Left hindlimb (tissue), 1 donor: ENCODE results near the gene PSMC4.
"Not testable (repeated sequence)": the region's sequence is repeated elsewhere in the genome, so short reads cannot be mapped to it uniquely, and the experiment has no call there.

Source experiments
- DNase-seq: peaks from one replicate; pipeline ENCODE4 v3.0.0-alpha.2; 2018

The PSMC4 gene

DNA sequence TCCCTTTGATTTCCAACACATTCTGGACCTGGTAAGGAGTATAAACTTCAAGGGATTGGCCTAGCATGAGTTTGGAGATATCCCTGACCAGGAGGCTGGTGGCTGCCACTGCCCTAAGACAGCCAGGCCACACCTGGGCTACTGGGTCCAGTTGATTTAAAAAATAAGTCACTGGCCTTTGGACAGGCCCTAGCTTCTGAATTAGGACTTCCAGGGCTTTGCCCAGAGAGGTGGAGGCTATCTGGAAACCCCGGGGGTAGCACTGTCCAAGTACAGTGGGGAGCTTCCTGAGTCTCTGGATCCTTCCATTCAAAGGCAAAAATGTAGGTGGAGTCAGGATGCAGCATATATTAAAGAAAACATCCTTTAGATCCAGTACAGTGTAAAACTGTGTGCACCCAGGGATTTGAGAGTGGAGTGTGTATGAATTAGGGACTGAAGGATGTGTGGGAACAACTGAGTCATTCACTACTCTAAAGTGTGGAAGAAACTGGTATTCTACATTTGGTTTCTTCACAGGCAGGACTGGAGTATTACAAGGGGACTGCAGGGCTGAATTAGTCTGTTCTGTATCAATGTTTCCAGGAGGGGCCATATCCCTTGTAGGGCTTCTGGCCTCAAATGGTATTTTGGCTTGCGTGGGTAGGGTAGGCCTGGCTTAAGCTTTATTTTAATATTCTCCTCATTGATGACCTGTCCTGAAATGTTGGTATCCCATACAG is 21.8 kb upstream of the PSMC4 start:
- DNase-seq, result no peak

DNA sequence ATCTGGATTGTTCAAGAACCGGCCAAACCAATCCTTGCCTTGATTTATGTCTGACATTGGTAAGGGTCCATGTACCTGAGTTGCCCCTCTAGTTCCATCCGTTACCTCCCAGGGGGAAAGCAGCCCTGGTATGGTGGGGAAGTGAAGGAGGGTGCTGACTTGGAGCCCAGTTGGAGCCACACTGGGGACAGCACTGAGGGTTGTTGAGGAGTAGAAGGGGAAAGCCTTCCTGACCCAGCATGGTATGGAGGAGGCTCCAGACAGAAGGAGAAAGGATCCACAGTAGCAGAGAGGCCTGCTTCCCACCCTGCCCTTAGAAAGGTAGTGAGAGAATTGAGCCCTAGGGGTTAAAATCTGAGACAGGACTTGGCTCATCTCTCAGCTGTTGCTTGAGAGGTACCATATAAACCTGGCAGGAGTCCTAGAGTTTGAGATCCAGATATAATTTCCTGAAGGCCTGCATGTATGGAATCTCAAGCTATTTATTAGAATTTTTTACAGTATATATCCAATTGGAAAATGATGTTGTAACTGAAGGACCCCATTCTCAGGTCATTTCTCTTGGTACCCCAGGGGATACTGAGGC is 19.8 kb upstream of the PSMC4 start:
- DNase-seq, result no peak

DNA sequence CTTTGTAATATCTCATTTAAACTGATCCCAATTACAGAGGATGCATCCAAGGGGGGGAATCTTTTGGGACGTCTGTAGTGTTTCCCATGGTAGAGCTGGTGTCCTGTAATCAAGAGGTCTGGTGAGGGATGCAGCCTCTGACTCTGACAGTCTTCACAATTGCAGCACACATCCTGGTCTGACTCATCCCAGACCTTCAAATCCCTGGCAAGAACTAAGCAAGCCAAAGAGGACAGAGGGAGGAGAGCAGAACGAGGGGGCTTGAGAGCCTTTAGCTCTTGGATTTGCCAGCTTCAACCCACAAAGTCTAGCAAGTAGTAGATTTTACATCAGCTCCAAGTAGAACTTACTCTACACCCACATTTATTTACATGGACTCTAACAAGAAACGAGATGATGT is 19.3 kb upstream of the PSMC4 start:
- no peak for DNase-seq

DNA sequence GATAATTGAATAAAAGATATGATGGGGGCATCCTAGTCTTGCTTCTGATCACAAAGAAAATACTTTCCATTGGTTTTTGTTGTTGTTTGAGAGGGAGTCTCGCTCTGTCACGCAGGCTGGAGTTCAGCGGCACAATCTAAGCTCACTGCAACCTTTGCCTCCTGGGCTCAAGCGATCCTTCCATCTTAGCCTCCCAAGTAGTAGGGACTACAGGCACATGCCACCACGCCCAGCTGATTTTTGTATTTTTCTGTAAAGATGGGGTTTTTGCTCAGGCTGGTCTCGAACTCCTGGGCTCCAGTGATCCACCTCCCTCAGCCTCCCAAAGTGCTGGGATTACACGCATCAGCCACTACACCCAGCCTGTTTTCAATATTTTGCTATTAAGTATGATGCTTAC is 17.1 kb upstream of the PSMC4 start:
- no peak for DNase-seq

DNA sequence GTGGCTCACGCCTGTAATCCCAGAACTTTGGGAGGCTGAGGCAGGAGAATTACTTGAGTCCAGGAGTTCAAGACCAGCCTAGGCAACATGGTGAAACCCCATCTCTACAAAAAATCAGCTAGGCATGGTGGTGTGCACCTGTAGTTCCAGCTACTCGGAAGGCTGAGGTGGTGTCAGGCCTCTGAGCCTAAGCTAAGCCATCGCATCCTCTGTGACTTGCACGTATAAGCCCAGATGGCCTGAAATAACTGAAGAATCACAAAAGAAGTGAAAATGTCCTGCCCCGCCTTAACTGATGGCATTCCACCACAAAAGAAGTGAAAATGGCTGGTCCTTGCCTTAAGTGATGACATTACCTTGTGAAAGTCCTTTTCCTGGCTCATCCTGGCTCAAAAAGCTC is 13.1 kb upstream of the PSMC4 start:
- DNase-seq, result not testable (repeated sequence)

DNA sequence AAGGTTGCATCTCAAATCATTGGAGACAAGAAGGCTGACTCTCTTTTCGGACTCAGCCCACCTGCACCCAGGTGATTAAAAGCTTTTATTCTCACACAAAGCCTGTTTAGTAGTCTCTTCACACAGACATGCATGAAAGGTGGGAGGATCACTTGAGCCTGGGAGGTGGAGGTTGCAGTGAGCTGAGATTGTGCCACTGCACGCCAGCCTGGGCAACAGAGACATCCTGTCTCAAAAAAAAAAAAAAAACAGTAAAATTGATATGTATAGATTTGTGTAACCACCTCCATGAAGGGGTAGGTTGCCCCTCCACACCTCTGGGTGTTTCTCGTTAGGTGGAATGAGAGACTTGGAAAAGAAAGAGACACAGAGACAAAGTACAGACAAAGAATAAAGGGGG is 12.0 kb upstream of the PSMC4 start:
- not testable (repeated sequence) for DNase-seq

DNA sequence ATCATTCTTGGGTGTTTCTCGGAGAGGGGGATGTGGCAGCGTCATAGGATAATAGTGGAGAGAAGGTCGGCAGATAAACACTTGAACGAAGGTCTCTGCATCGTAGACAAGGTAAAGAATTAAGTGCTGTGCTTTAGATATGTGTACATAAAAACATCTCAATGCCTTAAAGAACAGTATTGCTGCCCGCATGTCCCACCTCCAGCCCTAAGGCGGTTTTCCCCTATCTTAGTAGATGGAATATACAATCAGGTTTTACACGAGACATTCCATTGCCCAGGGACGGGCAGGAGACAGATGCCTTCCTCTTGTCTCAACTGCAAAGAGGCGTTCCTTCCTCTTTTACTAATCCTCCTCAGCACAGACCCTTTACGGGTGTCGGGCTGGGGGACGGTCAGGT is 11.6 kb upstream of the PSMC4 start:
- not testable (repeated sequence) for DNase-seq

DNA sequence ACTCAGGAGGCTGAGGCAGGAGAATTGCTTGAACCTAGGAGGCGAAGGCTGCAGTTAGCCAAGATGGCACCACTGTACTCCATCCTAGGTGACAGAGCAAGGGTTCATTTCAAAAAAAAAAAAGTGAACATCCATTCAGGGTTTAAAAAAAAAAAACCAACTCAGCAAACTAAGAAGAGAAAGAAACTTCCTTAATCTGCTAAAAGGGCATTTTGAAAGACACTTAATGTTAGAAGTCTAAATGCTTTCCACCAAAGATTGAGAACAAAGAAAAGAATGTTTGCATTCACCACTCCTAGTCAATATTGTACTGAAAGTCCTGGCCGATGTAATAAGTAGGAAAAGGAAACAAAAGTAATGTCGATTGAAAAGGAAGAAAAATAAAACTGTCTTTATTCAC is 7.1 kb upstream of the PSMC4 start:
- no peak for DNase-seq

DNA sequence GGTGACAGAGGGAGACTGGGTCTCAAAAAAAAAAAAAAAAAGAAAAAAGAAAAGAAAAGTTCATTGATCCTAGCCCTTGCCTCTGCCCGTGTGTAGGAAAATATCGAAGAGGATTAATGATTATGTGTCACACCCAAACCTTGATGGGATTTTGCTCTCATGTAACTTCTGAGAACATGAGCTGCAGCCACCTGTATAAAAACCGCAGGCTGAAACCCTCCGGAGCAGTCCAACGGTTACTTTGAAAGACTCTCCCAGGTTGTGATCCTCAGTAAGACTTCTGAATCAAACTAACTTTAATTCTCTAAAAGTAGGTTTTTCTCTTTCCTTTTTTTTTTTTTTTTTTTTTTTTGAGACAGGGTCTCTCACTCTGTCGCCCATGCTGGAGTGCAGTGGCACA is 4.3 kb upstream of the PSMC4 start:
- DNase-seq, result no peak

DNA sequence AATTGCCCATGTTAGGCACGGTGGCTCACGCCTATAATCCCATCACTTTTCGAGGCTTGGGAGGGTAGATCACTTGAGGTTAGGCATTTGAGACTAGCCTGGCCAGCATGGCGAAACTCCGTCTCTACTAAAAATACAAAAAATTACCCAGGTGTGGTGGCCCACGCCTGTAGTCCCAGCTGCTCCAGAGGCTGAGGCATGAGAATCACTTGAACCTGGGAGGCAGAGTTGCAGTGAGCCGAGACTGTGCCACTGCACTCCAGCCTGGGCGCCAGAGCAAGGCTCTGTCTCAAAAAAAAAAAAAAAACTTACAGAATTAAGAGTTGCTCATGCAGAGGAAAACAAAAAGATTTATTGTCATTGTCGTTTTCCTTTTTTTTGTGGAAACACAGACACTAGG is 3.4 kb upstream of the PSMC4 start:
- DNase-seq, result no peak

DNA sequence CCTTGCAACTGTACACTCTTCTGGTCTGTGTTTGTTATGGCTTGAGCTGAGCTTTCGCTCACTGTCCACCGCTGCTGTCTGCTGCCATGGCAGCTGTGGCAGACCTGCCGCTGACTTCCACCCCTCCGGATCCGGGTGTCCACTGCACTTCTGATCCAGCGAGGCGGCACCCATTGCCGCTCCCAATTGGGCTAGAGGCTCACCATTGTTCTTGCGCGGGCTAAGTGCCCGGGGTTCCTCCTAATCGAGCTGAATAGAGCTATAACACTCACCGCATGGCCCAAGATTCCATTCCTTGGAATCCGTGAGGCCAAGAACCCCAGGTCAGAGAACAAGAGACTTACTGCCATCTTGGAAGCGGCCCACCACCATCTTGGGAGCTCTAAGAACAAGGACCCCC is 2.2 kb upstream of the PSMC4 start:
- no peak for DNase-seq

DNA sequence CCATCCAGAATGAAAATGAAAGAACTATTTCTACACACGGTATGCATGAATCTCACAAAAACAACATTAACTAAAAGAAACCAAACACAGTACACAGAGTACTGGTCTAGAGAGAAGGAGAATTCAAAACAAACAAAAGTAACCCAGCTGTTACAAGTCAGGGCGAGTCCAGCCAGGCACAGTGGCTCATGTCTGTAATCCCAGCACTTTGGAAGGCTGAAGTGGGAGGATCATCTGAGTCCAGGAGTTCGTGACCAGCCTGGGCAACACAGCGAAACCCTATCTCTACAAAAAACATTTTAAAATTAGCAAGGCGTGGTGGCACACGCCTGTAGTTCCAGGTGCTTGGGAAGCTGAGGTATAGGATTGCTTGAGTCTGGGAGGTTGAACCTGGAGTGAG is 1.7 kb upstream of the PSMC4 start:
- DNase-seq, result no peak

DNA sequence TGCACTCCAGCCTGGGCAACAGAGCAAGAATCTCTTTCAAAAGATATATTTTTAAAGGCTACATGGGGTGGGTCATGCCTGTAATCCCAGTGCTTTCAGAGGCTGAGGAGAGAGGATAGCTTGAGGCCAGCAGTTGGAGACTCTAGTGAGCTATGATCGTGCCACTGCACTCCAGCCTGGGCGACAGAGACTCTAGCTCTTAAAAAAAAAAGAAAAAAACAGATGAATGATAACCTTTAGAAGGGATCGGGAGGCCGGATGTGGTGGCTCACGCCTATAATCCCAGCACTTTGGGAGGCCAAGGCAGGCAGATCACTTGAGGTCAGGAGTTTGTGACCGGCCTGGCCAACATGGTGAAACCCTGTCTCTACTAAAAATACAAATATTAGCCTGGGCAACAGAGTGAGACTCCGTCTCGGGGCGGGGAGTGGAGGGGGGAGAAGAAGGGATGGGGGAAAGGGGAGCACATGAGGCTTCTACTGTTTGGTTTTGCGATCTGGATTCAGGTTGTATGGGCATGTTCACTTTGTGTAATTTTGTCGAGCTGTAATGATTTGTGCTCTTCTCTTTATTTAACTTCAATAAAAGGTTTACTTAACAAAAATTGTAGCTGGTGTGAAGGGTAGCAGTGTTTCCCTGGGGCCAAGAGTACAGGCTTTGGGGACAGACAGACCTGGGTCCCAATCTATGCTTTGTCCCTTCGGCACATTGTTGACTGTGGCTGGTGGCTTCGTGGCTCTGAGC is 1.1 kb upstream of the PSMC4 start:
- DNase-seq, result no peak

DNA sequence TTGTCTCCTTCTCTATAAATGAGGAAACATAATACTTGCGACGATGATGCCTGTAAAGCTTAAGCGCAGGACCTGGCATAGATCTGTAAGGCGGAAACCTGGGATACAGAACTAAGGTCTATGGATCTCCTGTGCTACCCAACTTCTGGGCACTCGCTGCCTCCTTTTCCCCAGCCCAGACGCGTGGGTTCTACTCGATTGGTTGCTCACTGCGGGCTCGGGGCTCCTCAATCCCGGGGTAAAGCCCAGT is 615 bp upstream of the PSMC4 start:
- DNase-seq, result no peak

DNA sequence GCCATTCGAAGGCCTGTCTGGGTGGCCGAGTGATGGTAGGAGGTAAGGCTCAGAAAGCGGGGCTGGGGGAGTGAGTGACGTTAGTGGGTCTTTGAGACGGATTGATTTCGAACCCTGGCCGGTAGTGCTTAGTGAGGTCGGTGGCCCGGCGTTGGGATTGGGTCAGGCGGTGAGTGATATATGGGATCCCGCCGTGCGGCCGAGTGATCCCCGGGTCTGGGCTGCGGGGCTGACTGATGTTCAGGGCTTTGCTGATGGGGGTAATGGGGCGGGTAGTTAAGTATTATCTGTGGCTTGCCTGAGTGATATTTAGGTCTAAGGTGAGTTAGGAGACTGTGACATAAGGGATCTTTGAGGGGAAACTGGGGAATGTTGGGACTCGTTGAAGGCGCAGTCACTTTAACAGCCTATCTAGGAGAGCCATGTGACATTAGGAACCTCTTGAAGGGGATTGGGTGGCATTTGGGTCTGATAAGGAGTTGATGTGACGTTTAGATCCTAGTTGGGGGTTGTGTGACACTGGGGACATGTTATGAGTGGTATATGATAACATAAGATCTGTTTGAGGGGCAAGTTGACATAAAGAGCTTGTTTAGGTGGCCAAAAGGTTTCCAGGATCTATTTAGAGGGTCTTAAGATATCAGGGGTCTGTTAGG is 543 bp downstream of the PSMC4 start:
- DNase-seq, result no peak

DNA sequence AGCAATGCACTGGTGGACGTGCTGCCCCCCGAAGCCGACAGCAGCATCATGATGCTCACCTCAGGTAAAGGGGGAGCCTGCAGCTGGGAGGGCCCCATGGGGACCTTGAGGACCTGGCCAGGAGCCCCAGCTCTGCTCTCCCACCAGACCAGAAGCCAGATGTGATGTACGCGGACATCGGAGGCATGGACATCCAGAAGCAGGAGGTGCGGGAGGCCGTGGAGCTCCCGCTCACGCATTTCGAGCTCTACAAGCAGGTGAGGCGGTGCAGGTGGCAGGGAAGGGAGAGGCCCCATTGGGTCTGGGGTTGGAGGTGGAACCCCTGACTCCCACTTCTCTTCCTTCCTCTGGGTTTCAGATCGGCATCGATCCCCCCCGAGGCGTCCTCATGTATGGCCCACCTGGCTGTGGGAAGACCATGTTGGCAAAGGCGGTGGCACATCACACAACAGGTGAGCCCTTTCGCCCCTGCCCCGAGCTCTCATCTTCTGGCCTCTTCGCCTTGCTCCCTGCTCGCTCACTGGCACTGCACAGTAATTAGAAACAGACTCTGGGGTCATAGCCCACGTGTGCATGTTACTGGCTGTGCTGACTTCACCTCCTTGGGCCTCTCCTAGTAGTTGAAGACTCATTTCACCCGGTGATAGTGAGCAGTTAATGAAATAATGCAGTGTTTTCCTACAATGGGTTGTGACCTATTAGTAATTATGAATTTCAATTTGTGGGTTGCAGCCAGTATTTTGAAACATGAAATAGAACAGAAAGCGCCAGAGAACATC is 3.6 kb downstream of the PSMC4 start:
- no peak for DNase-seq

DNA sequence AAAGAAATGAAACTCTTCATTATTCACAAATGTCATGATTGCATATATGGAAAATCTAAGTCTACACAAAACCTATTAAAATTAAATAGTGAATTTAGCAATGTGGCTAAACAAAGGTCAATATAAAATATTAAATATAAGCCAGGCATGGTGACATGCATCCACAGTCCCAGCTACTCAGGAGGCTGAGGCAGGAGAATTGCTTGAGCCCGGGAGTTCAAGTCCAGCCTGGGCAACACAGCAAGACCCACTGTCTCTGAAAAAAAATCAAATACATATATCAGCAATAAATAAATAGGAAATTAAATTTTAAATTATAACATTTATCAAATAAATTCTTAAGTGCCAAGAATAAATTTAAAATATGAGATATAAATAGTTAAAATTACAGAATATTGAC is 11.9 kb downstream of the PSMC4 start:
- DNase-seq, result no peak

DNA sequence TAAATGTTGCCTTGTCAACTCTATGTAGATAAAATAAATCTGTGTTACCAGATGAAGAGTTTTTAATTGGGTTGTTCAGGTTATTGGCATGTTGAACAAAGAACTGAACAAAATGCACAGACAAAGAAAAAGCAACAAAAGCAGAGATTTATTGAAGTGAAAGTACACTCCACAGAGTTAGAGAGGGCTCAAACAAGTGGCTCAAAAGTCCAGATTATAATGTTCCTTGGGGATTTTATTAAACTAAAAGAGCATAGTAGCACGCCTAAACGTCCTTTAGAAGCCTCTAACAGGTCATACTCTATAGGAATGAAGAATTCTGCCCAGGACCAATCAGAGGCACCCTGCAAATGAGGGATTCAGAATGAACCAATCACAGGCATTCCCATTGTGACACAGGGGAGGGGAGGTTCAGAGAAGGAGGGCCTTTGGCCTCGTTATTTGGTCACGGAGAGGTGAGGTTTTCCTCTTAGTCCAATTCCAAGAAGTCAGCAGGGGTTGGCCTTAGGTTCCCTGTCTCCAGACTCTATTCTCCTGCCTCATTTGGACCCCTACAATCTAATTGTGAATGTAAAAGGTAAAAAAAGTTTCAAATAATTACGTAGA is 12.8 kb downstream of the PSMC4 start:
- no peak for DNase-seq

DNA sequence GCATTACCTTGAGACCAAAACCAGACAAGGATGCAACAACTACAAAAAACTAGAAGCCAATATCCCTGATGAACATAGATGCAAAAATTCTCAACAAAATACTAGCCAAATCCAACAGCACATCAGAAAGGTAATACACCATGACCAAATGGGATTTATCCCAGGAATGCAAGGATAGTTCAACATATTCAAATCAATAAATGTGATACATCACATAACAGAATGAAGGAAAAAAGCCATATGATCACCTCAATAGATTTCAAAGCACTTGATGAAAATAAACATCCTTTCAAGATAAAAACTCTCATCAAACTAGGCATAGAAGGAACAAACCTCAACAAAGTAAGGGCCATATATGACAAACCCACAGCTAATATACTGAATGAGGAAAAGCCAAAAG is 15.7 kb downstream of the PSMC4 start:
- DNase-seq, result no peak

DNA sequence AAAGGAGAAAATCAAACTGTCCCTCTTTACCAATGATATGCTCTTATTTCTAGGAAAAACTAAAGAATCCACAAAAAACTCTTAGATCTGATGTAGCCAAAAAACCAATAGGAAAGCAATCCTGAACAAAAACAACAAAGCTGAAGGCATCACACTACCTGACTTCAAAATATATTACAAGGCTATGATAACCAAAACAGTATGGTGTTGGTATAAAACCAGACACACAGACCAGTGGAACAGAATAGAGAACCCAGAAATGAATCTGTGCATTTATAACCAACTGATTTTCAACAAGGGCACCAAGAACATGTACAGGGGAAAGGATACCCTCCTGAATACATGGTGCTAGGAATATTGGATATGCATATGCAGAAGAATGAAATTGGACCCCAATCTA is 16.2 kb downstream of the PSMC4 start:
- no peak for DNase-seq

DNA sequence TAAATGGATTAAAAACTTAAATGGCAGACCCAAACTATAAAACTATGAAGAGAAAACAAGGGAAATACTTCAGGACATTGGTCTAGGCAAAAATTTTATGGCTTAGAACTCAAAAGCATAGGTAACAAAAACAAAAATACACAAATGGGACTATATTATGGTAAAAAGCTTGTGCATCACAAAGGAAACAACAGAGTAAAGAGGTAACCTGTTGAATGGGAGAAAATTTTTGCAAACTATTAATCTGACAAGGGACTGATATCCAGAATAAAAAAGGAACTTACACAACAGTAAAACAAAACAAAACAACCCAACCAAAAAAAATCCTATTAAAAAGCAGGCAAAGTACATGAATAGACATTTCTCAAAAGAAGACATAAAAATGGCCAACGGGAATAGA is 16.6 kb downstream of the PSMC4 start:
- DNase-seq, result no peak

DNA sequence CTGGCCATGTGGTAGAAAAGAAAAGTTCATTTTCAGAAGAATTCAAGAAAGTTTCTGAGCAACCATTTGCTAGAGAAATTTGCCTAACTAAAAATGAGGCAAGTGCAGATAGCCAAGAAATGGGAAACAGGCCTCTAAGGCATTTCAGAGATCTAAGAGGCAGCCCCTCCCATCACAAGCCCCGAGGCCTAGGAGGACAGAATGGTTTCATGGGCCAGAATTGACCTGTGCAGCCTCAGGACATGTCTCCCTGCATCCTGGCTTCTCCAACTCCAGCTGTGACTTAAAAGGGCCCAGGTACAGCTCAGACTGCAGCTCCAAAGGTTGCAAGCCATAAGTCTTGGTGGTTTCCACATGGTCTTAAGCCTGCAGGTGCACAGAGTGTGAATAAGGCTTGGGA is 22.6 kb downstream of the PSMC4 start:
- DNase-seq, result no peak

DNA sequence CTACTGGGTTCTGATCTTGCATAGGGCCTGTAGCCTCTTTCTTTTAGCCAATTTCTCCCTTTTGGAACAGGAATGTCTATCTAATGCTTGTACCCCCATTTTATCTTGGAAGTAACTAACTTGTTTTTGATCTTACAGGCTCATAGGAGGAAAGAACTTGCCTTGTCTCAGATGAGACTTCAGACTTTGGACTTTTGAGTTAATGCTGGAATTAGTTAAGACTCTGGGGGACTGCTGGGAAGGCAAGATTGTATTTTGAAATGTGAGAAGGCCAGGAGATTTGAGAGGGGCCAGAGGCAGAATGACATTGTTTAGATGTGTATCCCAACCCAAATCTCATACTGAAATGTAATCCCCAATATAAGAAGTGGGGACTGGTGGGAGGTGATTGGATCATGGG is 23.4 kb downstream of the PSMC4 start:
- DNase-seq, result no peak
